Suprapubic skin (tissue), 3 donors: ENCODE results near the gene CSNK2A2.

Experiments
- CTCF ChIP-seq, 2 donors: fragments of 200-600 bp in 1 of 2; fragments of 450-650 bp in 1 of 2; sonication (generic) in 1 of 2; IDR thresholded peaks; one replicate each; pipeline ENCODE4 v1.5.1; 2016 to 2019; ENCODE audit warnings: antibody characterized with exemption in 2 of 2, mild to moderate bottlenecking in 1 of 2, moderate library complexity in 1 of 2
- EP300 ChIP-seq: sonication (generic); formaldehyde crosslinking; IDR thresholded peaks from one replicate; pipeline ENCODE4 v1.6.1; 2017; ENCODE audit warnings: antibody characterized with exemption

GRCh38 chr16:58138852-58139251 lies 59.1 kb downstream of the CSNK2A2 start:
- TF ChIP-seq CTCF (IDR thresholded peaks at IDR 0.05) (no peak), EP300 (no peak)
